ENCODE results near the gene YIF1A.

YIF1A gene

GRCh38 chr11:66242095-66242765 is 46.7 kb downstream of the YIF1A start:
- no peak for DNase-seq

GRCh38 chr11:66240781-66241136 is 48.2 kb downstream of the YIF1A start:
- no peak for DNase-seq

GRCh38 chr11:66239998-66240780 is 48.8 kb downstream of the YIF1A start:
- no peak for DNase-seq

- DNase-seq: no peak
These were observed 49.4 kb downstream of the YIF1A start for GRCh38 chr11:66239511-66239910.

- no peak for DNase-seq
These were observed 50.0 kb downstream of the YIF1A start for GRCh38 chr11:66238786-66239413.

GRCh38 chr11:66237867-66238266 is 51.1 kb downstream of the YIF1A start:
- no peak for DNase-seq

- no peak for DNase-seq
These were observed 53.8 kb downstream of the YIF1A start for GRCh38 chr11:66235141-66235540.
